ENCODE results near the gene FBXO31.

Gene FBXO31

GRCh38 chr16:87291944-87292343, 91.6 kb downstream of the FBXO31 start:
- peaks cover 6% of the 10 kb centered on the region for H3K36me3 ChIP-seq (replicated peaks; ENCODE audit: low read depth, low read length)
- peaks cover 8% of the 10 kb centered on the region for H3K4me1 ChIP-seq (ENCODE audit: low read length)
- no peak overlapping the region for H3K4me3 ChIP-seq (ENCODE audit: low read length)
- no peaks in the 10 kb centered on the region for H3K79me2 ChIP-seq (ENCODE audit: low read length)
- TF ChIP-seq CTCF (IDR thresholded peaks at IDR 0.05; ENCODE audit: low read depth, low read length) = no peak
- TF ChIP-seq EZH2phosphoT487 (IDR thresholded peaks at IDR 0.05; ENCODE audit: low read depth) = no peak
- H3K27ac ChIP-seq (ENCODE audit: low read length) = no peak overlapping the region
- no peaks in the 10 kb centered on the region for H4K20me1 ChIP-seq (ENCODE audit: insufficient read depth, low read length)
- no peak overlapping the region for H3K4me2 ChIP-seq (ENCODE audit: low read length)
- no peaks in the 10 kb centered on the region for H3K9me3 ChIP-seq (ENCODE audit: insufficient read depth, low read length)
- no peak overlapping the region for H2AFZ ChIP-seq (ENCODE audit: low read depth, low read length)
- H3K9ac ChIP-seq (ENCODE audit: low read length) = no peak overlapping the region
- no peaks in the 10 kb centered on the region for H3K27me3 ChIP-seq (ENCODE audit: low read depth, low read length)

GRCh38 chr16:87288753-87289362, 94.7 kb downstream of the FBXO31 start:
- TF ChIP-seq EZH2phosphoT487 (IDR thresholded peaks at IDR 0.05; ENCODE audit: low read depth) = no peak
- no peak for TF ChIP-seq CTCF (IDR thresholded peaks at IDR 0.05; ENCODE audit: low read depth, low read length)
- Histone ChIP-seq H3K4me1 (ENCODE audit: low read length) (no peaks in the 10 kb centered on the region), H3K36me3 (replicated peaks; ENCODE audit: low read depth, low read length) (peaks cover 9% of the 10 kb centered on the region), H3K27me3 (ENCODE audit: low read depth, low read length) (no peaks in the 10 kb centered on the region), H2AFZ (ENCODE audit: low read depth, low read length) (no peak overlapping the region), H4K20me1 (ENCODE audit: insufficient read depth, low read length) (no peaks in the 10 kb centered on the region), H3K4me2 (ENCODE audit: low read length) (no peak overlapping the region), H3K9me3 (ENCODE audit: insufficient read depth, low read length) (no peaks in the 10 kb centered on the region), H3K27ac (ENCODE audit: low read length) (no peak overlapping the region), H3K4me3 (ENCODE audit: low read length) (no peak overlapping the region), H3K9ac (ENCODE audit: low read length) (no peak overlapping the region), H3K79me2 (ENCODE audit: low read length) (no peaks in the 10 kb centered on the region)

- Histone ChIP-seq H3K4me1 (ENCODE audit: low read length) (no peaks in the 10 kb centered on the region), H2AFZ (ENCODE audit: low read depth, low read length) (no peak overlapping the region), H3K4me3 (ENCODE audit: low read length) (no peak overlapping the region), H3K36me3 (replicated peaks; ENCODE audit: low read depth, low read length) (peaks cover 7% of the 10 kb centered on the region), H4K20me1 (ENCODE audit: insufficient read depth, low read length) (no peaks in the 10 kb centered on the region), H3K9me3 (ENCODE audit: insufficient read depth, low read length) (no peaks in the 10 kb centered on the region), H3K79me2 (ENCODE audit: low read length) (no peaks in the 10 kb centered on the region), H3K9ac (ENCODE audit: low read length) (no peak overlapping the region), H3K27me3 (ENCODE audit: low read depth, low read length) (no peaks in the 10 kb centered on the region), H3K4me2 (ENCODE audit: low read length) (no peak overlapping the region), H3K27ac (ENCODE audit: low read length) (no peak overlapping the region)
- TF ChIP-seq EZH2phosphoT487 (IDR thresholded peaks at IDR 0.05; ENCODE audit: low read depth) = no peak
- TF ChIP-seq CTCF (IDR thresholded peaks at IDR 0.05; ENCODE audit: low read depth, low read length) = no peak
These were observed 96.5 kb downstream of the FBXO31 start for GRCh38 chr16:87286839-87287626.

- Histone ChIP-seq H3K27ac (ENCODE audit: low read length) (no peak overlapping the region), H4K20me1 (ENCODE audit: insufficient read depth, low read length) (no peaks in the 10 kb centered on the region), H3K27me3 (ENCODE audit: low read depth, low read length) (no peaks in the 10 kb centered on the region), H3K9ac (ENCODE audit: low read length) (no peak overlapping the region), H3K9me3 (ENCODE audit: insufficient read depth, low read length) (no peaks in the 10 kb centered on the region), H2AFZ (ENCODE audit: low read depth, low read length) (no peak overlapping the region), H3K4me2 (ENCODE audit: low read length) (no peak overlapping the region), H3K36me3 (replicated peaks; ENCODE audit: low read depth, low read length) (peaks cover 3% of the 10 kb centered on the region), H3K4me3 (ENCODE audit: low read length) (no peak overlapping the region), H3K79me2 (ENCODE audit: low read length) (no peaks in the 10 kb centered on the region), H3K4me1 (ENCODE audit: low read length) (no peaks in the 10 kb centered on the region)
- TF ChIP-seq CTCF (IDR thresholded peaks at IDR 0.05; ENCODE audit: low read depth, low read length) (no peak), EZH2phosphoT487 (IDR thresholded peaks at IDR 0.05; ENCODE audit: low read depth) (no peak)
These were observed 99.4 kb downstream of the FBXO31 start for GRCh38 chr16:87284183-87284582.
